ENCODE data around the gene TECPR1. TPM values are rescaled to one million over a fixed set of nuclear protein-coding genes. Genes with fewer than 3 reads are reported as not detected.

The TECPR1 gene
- total and polyA plus RNA-seq, 9 donors = 4.2 to 28.1 (median 21.4) TPM

GRCh38 chr7:98235901-98236300, 16.1 kb downstream of the TECPR1 start:
- DNase-seq = no peak
- Histone ChIP-seq H3K9me3 (no peaks in the 10 kb centered on the region), H3K4me3 (no peak overlapping the region), H3K4me1 (ENCODE audit: insufficient read depth) (no peaks in the 10 kb centered on the region), H3K36me3 (no peaks in the 10 kb centered on the region), H3K27ac (no peak overlapping the region), H3K27me3 (no peaks in the 10 kb centered on the region)
- intact Hi-C loops (cut with DNase I) = no loop called here
- TF ChIP-seq POLR2A (IDR thresholded peaks at IDR 0.05) (no peak), EP300 (IDR thresholded peaks at IDR 0.05) (no peak)
- TF ChIP-seq, protein P1, sequence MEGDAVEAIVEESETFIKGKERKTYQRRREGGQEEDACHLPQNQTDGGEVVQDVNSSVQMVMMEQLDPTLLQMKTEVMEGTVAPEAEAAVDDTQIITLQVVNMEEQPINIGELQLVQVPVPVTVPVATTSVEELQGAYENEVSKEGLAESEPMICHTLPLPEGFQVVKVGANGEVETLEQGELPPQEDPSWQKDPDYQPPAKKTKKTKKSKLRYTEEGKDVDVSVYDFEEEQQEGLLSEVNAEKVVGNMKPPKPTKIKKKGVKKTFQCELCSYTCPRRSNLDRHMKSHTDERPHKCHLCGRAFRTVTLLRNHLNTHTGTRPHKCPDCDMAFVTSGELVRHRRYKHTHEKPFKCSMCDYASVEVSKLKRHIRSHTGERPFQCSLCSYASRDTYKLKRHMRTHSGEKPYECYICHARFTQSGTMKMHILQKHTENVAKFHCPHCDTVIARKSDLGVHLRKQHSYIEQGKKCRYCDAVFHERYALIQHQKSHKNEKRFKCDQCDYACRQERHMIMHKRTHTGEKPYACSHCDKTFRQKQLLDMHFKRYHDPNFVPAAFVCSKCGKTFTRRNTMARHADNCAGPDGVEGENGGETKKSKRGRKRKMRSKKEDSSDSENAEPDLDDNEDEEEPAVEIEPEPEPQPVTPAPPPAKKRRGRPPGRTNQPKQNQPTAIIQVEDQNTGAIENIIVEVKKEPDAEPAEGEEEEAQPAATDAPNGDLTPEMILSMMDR (IDR thresholded peaks at IDR 0.05) = no peak
- WGBS, 3 donors = 92 to 95% (median 94%) methylated on average over 11 of the region's 11 CpGs

DNA sequence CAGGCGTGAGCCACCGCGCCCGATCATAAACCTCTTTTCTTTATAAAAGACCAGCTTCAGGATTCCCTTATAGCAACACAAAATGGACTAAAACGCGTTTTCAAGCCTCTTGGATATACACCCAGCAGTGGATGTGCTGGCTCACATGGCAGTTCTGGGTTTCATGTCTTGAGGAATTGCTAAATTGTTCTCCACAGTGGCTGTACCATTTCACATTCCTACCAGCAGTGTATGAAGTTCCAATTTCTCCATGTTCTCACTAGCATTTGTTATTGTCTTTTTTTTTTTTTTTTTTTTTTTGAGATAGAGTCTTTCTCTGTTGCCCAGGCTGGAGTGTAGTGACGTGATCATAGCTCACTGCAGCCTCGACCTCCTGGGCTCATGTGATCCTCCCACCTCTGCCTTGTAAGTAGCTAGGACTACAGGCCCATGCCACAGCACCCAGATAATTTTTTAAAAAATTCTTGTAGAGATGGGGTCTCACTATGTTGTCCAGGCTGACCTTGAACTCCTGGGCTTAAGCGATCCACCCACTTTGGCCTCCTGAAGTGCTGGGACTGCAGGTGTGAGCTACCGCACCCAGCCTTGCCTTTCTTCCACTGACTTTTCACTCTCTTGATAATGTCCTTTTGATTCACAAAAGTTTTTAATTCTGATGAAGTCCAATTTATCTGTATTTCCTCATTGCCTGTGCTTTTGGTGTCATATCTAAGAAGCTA, 17.4 kb downstream of the TECPR1 start:
- Histone ChIP-seq H3K27ac (no peak overlapping the region), H3K27me3 (no peaks in the 10 kb centered on the region), H3K9me3 (no peaks in the 10 kb centered on the region), H3K4me3 (no peak overlapping the region), H3K36me3 (no peaks in the 10 kb centered on the region), H3K4me1 (ENCODE audit: insufficient read depth) (no peaks in the 10 kb centered on the region)
- WGBS, 3 donors = 88 to 92% (median 89%) methylated on average over 10 of the region's 10 CpGs
- TF ChIP-seq POLR2A (IDR thresholded peaks at IDR 0.05) = no peak
- TF ChIP-seq, protein P1 (IDR thresholded peaks at IDR 0.05) = no peak
- TF ChIP-seq EP300 (IDR thresholded peaks at IDR 0.05) = no peak
- no peak for DNase-seq
- intact Hi-C loops (cut with DNase I) = no loop called here

DNA sequence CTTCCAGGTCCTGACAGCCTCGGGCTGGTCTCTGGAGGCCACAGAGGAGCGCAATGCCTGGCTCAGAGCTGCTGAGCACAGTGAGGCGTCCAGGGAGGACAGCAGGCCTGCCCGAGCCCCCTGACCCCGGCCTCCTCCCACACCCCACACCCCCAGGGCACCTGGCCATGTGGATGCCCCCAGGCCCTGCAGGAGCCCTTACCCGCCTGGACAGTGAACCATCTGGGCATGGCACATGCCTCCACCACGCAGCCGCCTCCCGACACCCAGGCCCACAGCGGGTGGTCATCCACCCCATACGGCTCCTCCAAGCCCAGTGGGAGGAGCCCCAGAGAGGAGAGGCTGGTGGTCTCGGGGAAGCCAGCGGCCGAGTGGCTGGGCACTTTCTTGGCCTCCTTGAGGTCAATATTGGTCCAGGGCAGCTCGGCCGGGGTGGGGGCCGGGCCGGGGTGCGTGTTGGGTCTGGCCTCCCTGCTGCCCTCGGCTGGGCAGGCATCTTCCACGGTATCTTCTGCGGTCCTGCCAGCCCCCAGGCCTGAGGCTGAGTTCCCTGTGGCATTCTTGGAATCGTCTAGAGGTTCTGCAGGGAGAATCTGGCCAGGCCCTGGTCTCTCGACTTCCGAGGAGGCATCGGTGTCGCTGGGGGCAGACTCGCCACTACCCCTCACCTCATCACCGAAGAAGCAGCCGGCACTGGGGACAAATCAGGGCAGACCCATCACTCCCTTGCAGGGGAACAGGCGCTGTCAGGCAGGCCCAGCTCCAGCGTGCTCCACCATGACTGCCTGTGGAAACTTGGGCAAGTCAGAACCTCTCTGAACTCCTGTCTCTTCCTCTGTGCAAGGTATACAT, 18.6 kb downstream of the TECPR1 start:
- no peak for DNase-seq
- no peaks in the 10 kb centered on the region for H3K4me1 ChIP-seq (ENCODE audit: insufficient read depth)
- TF ChIP-seq EP300 (IDR thresholded peaks at IDR 0.05) (no peak), POLR2A (IDR thresholded peaks at IDR 0.05) (no peak)
- TF ChIP-seq, protein P1 (IDR thresholded peaks at IDR 0.05) = no peak
- no peaks in the 10 kb centered on the region for H3K36me3 ChIP-seq
- intact Hi-C loops (cut with DNase I) = no loop called here
- H3K9me3 ChIP-seq = no peaks in the 10 kb centered on the region
- no peak overlapping the region for H3K4me3 ChIP-seq
- WGBS, 3 donors = 87 to 91% (median 89%) methylated on average over 32 of the region's 32 CpGs
- H3K27ac ChIP-seq = no peak overlapping the region
- H3K27me3 ChIP-seq = no peaks in the 10 kb centered on the region

- intact Hi-C loops (cut with DNase I) = no loop called here
- Histone ChIP-seq H3K36me3 (no peaks in the 10 kb centered on the region), H3K27me3 (no peaks in the 10 kb centered on the region), H3K27ac (no peak overlapping the region), H3K9me3 (no peaks in the 10 kb centered on the region), H3K4me3 (no peak overlapping the region), H3K4me1 (ENCODE audit: insufficient read depth) (no peaks in the 10 kb centered on the region)
- DNase-seq = no peak
- 86 to 87% (median 86%) methylated on average over 16 of the region's 16 CpGs for WGBS, 3 donors
- no peak for TF ChIP-seq EP300 (IDR thresholded peaks at IDR 0.05)
- no peak for TF ChIP-seq POLR2A (IDR thresholded peaks at IDR 0.05)
- TF ChIP-seq, protein P1 (IDR thresholded peaks at IDR 0.05) = no peak
Measured at GRCh38 chr7:98232799-98233198, 19.2 kb downstream of the TECPR1 start.
